Ascending aorta (tissue), 2 donors: Measurements from ENCODE around the gene GRB14. TPM values are rescaled to one million over a fixed set of nuclear protein-coding genes. Genes with fewer than 3 reads are reported as not detected.
"Not testable (repeated sequence)": the region's sequence is repeated elsewhere in the genome, so short reads cannot be mapped to it uniquely, and the experiment has no call there.

Experiments
- DNase-seq, 2 donors: peaks; one replicate each; pipeline ENCODE4 v3.0.0-alpha.2; 2019; ENCODE audit warnings: low spot score in 2 of 2
- H3K27ac ChIP-seq, 2 donors: fragments of 200-600 bp; sonication (generic); one replicate each; pipeline ENCODE4 v1.5.1; 2016 to 2017; ENCODE audit warnings: mild to moderate bottlenecking in 1 of 2
- H3K27me3 ChIP-seq: fragments of 200-600 bp; sonication (generic); one replicate; pipeline ENCODE4 v1.5.1; 2017
- H3K36me3 ChIP-seq, 2 donors: fragments of 200-600 bp; sonication (generic); one replicate each; pipeline ENCODE4 v1.5.1; 2016
- H3K4me1 ChIP-seq, 2 donors: fragments of 200-600 bp; sonication (generic); one replicate each; pipeline ENCODE4 v1.5.1; 2016 to 2017; ENCODE audit warnings: mild to moderate bottlenecking in 1 of 2
- H3K4me3 ChIP-seq, 2 donors: fragments of 200-600 bp; sonication (generic); one replicate each; pipeline ENCODE4 v1.5.1; 2016 to 2017; ENCODE audit warnings: mild to moderate bottlenecking in 1 of 2
- H3K9me3 ChIP-seq, 2 donors: fragments of 200-600 bp; sonication (generic); one replicate each; pipeline ENCODE4 v1.5.1; 2016
- CTCF ChIP-seq, 3 experiments: fragments of 200-600 bp in 2 of 3; fragments of 450-650 bp in 1 of 3; sonication (generic) in 2 of 3; IDR thresholded peaks; one replicate each; pipeline ENCODE4 v1.5.1; 2016 to 2019; ENCODE audit warnings: antibody characterized with exemption in 3 of 3, mild to moderate bottlenecking in 1 of 3, moderate library complexity in 1 of 3
- intact Hi-C: fragments of 100-400 bp; cut with DNase I; formaldehyde crosslinking; loops from one replicate; pipeline ENCODE4 v1.15.1; 2023
- total RNA-seq: library from RNA; depleted of rRNA; stranded (reverse); fragments of >200 nt; gene quantifications from one replicate; pipeline ENCODE4 v1.1.0, GENCODE V29; 2016

The GRB14 gene
- total RNA-seq, 1 donor from 2014 or later = 1.1 TPM

- Histone ChIP-seq H3K4me3 (peak overlapping the region; percentile 41 to 44), H3K36me3 (no peaks in the 10 kb centered on the region), H3K27ac (no peak overlapping the region), H3K9me3 (no peaks in the 10 kb centered on the region), H3K4me1 (peaks cover 0 to 2% of the 10 kb centered on the region in 2 donors), H3K27me3 (no peaks in the 10 kb centered on the region)
- TF ChIP-seq CTCF (IDR thresholded peaks at IDR 0.05) = peak in 2 of 3 experiments; percentile 71 to 72
- no peak for DNase-seq
- intact Hi-C loops = loop anchor here (1.0 to 5.0 kb wide), 2 partner anchors 157 to 357 kb away; no protein-coding TSS in a partner anchor
Measured at GRCh38 chr2:164560181-164560792, 61.0 kb downstream of the GRB14 start.

GRCh38 chr2:164558450-164558849 is 62.8 kb downstream of the GRB14 start:
- Histone ChIP-seq H3K9me3 (no peaks in the 10 kb centered on the region), H3K4me3 (no peak overlapping the region), H3K4me1 (peaks cover 0 to 2% of the 10 kb centered on the region in 2 donors), H3K27ac (no peak overlapping the region), H3K27me3 (no peaks in the 10 kb centered on the region), H3K36me3 (no peaks in the 10 kb centered on the region)
- DNase-seq = no peak
- intact Hi-C loops = no loop called here
- no peak for TF ChIP-seq CTCF (IDR thresholded peaks at IDR 0.05)

DNA sequence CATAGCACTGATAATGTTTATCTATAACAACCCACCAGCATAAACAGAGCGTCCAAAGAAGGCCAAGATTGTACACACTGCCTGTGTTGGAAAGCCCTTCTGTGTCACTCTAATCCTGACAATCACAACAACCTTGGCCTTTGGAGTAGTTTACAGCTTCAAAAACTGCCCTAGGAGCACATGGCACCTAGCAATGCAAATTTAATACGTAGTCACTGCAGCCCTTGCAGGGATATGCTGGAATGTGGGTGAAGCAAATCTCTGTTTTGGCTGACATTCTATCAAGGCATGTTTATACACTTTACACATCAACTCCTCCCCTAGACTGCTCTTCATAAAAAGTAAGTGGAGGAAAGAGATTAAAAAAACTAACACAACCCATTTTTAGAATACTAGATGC is 66.8 kb downstream of the GRB14 start:
- no peaks in the 10 kb centered on the region for H3K4me1 ChIP-seq
- H3K27me3 ChIP-seq = no peaks in the 10 kb centered on the region
- H3K27ac ChIP-seq = no peak overlapping the region
- intact Hi-C loops = no loop called here
- DNase-seq = no peak
- no peak overlapping the region for H3K4me3 ChIP-seq
- no peaks in the 10 kb centered on the region for H3K36me3 ChIP-seq
- H3K9me3 ChIP-seq = no peaks in the 10 kb centered on the region
- TF ChIP-seq CTCF (IDR thresholded peaks at IDR 0.05) = no peak

DNA sequence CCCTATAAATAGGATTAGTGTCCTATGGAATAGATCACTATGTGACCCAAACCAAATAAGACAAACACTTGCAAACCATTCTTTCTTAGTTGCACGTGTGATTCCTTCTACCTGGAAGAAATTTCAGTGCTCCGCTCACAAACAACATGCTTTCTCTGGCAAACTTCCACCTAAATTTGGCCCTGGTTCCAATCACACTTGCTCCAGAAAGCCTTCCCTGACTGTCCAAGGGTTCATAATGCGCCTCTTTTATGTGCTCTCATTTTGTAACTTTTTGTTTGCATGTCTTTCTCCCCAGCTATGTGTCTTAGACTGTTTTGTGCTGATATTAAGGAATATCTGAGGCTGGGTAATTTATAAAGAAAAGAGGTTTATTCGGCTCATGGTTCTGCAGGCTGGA is 69.8 kb downstream of the GRB14 start:
- intact Hi-C loops = no loop called here

GRCh38 chr2:164549705-164550104 is 71.6 kb downstream of the GRB14 start:
- H3K36me3 ChIP-seq, H3K4me1 ChIP-seq, intact Hi-C loops, H3K4me3 ChIP-seq, DNase-seq, H3K27ac ChIP-seq, H3K9me3 ChIP-seq, H3K27me3 ChIP-seq: not testable (repeated sequence)

More for the DNA sequence above, 69.8 kb downstream of the GRB14 start:
- H3K4me3 ChIP-seq = no peak overlapping the region
- H3K4me1 ChIP-seq = no peaks in the 10 kb centered on the region
- TF ChIP-seq CTCF (IDR thresholded peaks at IDR 0.05) = no peak
- H3K27ac ChIP-seq = no peak overlapping the region
- H3K36me3 ChIP-seq = no peaks in the 10 kb centered on the region
- H3K9me3 ChIP-seq = no peaks in the 10 kb centered on the region
- no peak for DNase-seq
- H3K27me3 ChIP-seq = no peaks in the 10 kb centered on the region

GRCh38 chr2:164545484-164545883 is 75.8 kb downstream of the GRB14 start:
- Histone ChIP-seq H3K27ac (no peak overlapping the region), H3K36me3 (no peaks in the 10 kb centered on the region), H3K4me1 (no peaks in the 10 kb centered on the region), H3K27me3 (no peaks in the 10 kb centered on the region), H3K9me3 (no peaks in the 10 kb centered on the region), H3K4me3 (no peak overlapping the region)
- intact Hi-C loops = no loop called here
- TF ChIP-seq CTCF (IDR thresholded peaks at IDR 0.05) = no peak
- no peak for DNase-seq
